Stimulated activated CD8-positive, alpha-beta memory T cell treated with anti-CD3 and anti-CD28 coated beads, Interleukin-12 subunit alpha, Interleukin-12 subunit beta, amount 100 ng/mL, for 4 hours (primary cell): ENCODE results near the gene GALNT6.

Source experiments
- DNase-seq: peaks from one replicate; pipeline ENCODE4 v3.0.0-alpha.2; 2020; ENCODE audit warnings: low read depth

GALNT6 gene

GRCh38 chr12:51381226-51382079 is 9.8 kb downstream of the GALNT6 start:
- no peak for DNase-seq

DNA sequence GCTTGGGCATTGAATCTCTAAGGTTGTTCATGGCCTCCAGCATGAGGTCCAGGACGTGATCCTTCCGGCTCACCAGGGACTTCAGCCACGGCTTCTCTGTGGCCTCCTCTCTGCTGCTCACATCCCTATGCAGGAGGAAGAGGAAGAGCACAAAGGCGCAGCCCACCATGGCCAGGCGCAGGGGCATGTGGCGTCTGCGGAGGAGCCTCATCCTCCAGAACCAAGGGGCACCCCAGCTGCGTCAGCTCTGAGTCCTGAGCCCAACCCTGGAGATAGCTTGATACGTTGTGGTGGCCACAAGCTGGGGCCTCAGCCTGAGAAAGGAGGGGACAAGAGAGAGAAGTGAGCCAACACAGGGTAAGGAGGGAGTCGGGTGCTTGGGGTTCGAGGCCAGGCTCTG is 11.6 kb downstream of the GALNT6 start:
- DNase-seq, result no peak

DNA sequence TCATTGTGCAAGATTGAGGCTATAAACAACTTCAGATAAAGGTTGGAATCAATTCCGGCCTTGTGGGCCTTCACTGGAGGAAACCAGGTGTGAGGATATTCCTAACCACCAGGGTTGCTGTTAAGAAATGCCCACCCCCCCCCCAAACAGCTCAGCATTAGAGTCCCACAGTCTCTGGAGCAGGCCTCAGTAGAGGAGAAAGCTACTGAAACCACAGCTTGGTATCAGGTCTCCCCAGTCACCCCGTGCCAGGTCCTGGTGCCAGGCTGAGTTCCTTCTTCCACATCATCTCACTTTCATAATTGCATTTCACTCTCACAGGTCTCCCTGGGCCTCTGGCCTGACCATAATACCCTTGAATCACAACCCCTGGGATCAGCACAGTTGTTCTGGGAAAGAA is 12.5 kb downstream of the GALNT6 start:
- no peak for DNase-seq

- no peak for DNase-seq
These were observed 13.9 kb downstream of the GALNT6 start for GRCh38 chr12:51377099-51377984.

DNA sequence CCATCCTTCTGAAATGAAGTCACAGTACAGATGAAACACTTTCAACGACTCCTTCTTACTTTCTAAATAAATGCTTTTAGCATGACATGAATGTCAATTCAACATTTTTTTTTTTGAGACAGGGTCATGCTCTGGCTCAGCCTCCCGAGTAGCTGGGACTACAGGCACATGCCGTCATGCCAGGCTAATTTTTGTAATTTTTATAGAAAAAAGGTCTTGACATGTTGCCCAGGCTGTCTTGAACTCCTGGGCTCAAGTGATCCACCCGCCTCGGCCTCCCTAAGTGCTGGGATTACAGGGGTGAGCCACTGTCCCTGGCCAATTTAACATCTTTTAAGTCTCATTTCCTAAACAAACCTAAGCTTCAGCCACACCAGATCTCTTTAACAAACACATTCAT is 16.4 kb downstream of the GALNT6 start:
- no peak for DNase-seq

- no peak for DNase-seq
These were observed 16.8 kb downstream of the GALNT6 start for GRCh38 chr12:51374361-51374760.

- no peak for DNase-seq
These were observed 18.0 kb downstream of the GALNT6 start for GRCh38 chr12:51373187-51373586.

DNA sequence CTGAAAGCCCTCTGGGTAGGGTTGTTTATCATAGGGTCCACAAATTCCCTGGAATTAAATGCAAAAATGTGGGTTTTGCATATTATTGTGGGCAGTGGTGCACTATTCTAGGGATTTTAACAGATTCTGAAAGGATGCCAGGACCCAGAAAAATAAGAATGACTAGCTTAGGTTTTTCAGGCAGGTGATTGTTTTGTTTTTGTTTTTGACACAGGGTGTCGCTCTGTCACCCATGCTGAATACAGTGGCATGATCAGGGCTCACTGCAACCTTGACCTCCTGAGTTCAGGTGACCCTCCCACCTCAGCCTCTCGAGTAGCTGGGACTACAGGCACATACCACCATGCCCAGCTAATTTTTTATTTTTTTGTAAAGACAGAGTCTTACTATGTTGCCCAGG is 19.2 kb downstream of the GALNT6 start:
- DNase-seq, result no peak

DNA sequence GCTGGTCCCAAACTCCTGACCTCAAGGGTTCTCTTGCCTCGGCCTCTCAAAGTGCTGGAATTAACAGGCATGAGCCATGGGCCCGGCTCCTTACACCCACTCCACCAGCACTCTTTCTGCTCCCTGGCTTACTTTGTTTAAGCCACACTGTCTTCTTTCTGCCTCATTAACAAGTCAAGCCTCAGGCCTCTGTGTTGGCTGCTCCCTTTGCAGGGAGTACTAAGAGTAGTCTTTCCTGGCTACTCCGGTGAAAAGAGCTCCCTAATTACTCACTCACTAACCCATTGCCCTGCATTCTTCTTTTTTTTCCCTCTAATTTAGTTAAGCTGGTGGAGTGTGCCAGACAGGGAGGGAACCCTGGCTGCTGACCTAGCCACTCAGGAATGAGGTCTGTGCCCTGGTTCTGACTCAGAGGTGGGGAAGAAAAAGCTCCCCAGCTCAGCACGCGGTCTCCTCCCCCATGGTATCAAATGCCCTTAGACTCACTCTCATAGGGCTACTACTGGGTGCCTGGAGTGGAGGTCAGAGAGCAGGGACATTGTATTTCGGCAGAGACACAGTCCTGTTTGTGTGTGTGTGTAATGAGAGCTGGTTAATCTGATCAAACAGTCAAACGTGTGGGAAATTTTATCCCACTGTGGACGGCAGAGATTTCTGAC is 19.8 kb downstream of the GALNT6 start:
- no peak for DNase-seq

GRCh38 chr12:51370667-51371066 is 20.5 kb downstream of the GALNT6 start:
- no peak for DNase-seq

DNA sequence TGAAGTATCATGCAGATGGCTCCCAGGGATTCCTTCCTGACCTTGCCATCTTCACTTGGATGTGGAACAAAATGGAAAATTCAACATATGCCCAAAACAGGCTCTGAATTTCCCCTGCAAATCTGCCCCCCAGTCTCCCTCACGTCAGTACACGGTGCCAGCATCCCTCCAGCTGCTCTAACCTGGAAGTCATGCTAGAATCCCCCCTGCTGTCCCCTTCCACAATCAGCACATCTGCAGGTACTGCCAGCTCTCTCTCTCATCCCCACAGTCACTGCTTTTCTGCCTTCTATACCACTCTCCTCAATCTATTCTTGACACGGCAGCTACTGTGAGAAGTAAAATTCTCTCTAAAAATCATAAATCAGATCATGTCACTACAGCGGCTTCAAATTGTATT is 21.6 kb downstream of the GALNT6 start:
- DNase-seq, result no peak

- peak; percentile 75 for DNase-seq
These were observed 22.3 kb downstream of the GALNT6 start for GRCh38 chr12:51368640-51369517.

DNA sequence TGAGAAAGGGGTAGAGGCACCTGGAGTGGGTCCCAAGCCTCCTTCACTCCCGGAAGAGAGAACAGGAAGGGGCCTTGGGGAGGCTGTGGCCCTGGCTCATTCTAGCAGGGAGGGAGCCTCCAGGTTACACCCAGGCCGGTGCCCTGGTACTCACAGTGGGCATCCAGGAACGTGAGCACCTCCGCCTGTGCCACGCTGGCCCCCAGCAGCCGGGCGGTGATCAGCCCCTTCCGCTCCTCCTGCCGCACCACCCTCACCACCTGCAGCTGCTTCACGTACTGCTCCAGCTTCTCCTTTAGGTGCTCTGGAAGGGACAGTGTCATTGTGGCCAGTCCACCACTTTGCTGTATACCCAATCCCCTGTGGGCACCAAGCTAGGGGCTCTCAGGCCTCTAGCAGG is 25.9 kb downstream of the GALNT6 start:
- DNase-seq, result no peak

- DNase-seq, result no peak
These were observed 27.2 kb downstream of the GALNT6 start for GRCh38 chr12:51364001-51364400.

GRCh38 chr12:51362747-51363342 is 28.4 kb downstream of the GALNT6 start:
- DNase-seq, result no peak

DNA sequence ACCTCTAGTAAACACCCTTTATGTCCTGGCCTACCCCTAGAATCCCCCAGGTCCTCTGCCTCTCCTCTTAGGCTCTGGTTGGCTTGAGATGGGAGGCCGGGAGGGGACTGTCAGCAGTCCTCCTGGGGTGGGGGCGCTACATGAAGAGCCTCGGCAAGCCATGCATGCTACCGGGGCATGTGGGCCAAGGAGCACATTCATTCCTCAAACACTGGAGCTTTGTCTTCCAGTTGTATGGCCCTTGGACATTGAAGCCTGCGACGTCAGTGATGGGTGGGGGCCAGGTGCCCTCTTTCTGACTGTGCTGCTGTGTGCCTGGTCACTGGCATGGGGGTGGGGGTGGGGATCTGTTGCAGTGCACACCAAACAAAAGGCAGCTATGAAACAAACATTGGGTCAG is 28.9 kb downstream of the GALNT6 start:
- DNase-seq, result no peak

DNA sequence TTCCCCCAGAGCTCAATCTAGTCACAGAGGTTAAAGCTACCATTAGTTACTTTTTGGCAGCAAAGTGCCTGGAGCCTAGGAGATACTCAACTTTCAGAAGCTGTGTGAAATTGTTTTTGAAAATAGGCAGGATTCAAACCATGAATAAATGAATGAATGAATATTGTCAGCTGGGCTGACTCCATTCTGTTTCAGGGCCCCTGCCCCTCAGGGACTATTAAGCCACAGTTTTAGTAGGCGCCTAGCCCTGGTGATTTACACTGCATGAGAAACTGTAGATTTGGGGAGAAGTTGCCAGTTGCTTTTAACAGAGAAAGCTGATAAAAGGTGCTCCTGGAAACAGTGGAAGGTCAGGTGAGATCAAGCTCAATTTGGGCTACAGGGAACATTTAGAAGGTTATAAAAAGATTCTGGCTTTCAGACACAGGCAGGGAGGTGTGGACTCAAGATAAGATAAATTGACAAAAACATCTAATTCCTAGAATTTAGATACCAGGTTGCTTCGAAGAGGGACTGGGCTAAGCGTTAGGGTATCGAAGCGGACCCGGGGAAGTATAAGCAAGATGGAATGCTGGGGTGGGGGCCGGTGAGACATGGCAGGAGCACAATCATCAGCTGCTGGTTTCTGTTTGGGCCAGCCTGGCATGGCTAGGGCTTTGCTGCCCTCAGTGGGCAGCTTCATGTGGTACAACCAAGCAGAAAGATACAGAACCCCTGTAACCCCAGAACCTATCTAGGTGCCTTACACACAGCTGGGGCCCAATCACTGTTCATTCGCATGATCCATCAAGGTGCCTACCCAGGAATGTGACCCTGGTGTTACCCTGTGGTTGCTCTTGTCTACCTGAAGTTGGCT is 29.8 kb downstream of the GALNT6 start:
- no peak for DNase-seq

DNA sequence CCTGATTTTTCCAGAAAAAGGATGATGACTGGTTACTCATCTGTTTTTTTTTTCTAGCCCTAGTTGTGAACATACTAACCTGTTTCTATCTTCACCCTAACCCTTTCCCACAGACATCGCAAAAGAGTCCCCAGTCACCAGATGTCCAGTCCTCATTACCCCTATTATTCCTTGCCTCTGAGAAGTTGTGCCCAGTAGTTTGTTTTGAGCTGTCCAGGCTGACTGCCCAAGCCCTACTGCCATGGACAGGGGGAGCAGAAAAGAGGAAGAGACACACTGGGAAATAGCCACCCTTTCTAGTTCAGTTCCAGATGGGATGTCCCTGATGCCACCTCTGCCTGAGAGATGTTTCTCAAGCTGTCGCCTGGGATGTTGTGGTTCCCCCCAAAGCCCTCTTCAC is 30.9 kb downstream of the GALNT6 start:
- no peak for DNase-seq

DNA sequence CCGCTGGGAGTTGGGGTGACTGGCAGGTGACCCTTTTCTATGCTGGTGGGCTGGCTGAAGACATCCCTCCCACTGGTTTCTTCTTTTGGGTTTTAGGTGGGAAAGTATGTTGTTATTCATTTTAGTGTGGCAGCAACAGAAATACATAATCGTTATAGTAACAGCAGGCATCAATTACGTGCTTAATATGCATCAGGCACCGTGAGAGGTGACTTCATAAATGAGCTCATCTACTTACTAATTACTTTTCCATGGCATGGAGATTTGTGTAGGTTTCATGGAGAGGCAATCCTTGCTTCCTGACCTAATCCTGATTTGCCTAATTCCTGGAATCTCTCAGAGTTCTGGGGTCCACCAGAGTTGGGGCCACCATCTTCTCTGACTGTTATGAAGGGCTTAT is 31.4 kb downstream of the GALNT6 start:
- DNase-seq, result no peak

DNA sequence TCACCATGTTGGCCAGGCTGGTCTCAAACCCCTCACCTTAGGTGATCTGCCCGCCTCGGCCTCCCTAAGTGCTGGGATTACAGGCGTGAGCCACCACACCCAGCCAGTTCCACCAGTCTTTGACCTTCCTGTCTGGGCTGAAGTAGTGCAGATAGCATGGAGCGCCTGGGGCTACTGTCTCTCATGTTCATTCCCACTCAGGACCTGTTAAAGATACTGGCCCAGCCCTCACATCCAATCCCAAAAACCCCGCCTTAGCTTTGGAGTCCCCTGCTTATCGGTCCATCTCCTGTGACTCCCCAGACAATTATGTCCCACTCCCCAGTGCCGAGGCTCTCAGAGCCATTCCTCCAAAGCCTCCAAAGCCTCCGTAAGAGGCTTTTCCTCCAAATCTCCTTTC is 32.7 kb downstream of the GALNT6 start:
- DNase-seq, result no peak
